Measurements from ENCODE around the gene WASHC3.

- TF ChIP-seq CTCF (IDR thresholded peaks at IDR 0.05) (no peak), POLR2A (IDR thresholded peaks at IDR 0.05) (no peak)
Measured at GRCh38 chr12:101966496-101966895, 95.3 kb downstream of the WASHC3 start.
